GM21526 (cell line): ENCODE data around the gene CWH43.
"Not testable (repeated sequence)": the region's sequence is repeated elsewhere in the genome, so short reads cannot be mapped to it uniquely, and the experiment has no call there.

Experiments
- ATAC-seq: cut with Tn5 transposase; IDR thresholded peaks from one replicate; pipeline ENCODE4 v1.9.1; 2021; ENCODE audit warnings: moderate library complexity; ENCODE audit not compliant: unreplicated experiment, low FRiP score

CWH43 gene

GRCh38 chr4:49092608-49093135 is 106.6 kb downstream of the CWH43 start:
- peak; percentile 45 for ATAC-seq

- not testable (repeated sequence) for ATAC-seq
Measured at GRCh38 chr4:49096215-49096614, 110.1 kb downstream of the CWH43 start.

- ATAC-seq: peak; percentile 38
Measured at GRCh38 chr4:49096627-49097026, 110.6 kb downstream of the CWH43 start.

GRCh38 chr4:49097071-49097470 is 111.0 kb downstream of the CWH43 start:
- not testable (repeated sequence) for ATAC-seq

GRCh38 chr4:49097505-49097904 is 111.4 kb downstream of the CWH43 start:
- not testable (repeated sequence) for ATAC-seq

- not testable (repeated sequence) for ATAC-seq
Measured at GRCh38 chr4:49098034-49098759, 112.1 kb downstream of the CWH43 start.

- ATAC-seq: not testable (repeated sequence)
Measured at GRCh38 chr4:49099831-49100444, 113.9 kb downstream of the CWH43 start.

- peak; percentile 35 for ATAC-seq
Measured at GRCh38 chr4:49102344-49102898, 116.3 kb downstream of the CWH43 start.

GRCh38 chr4:49103436-49104136 is 117.5 kb downstream of the CWH43 start:
- ATAC-seq: peak; percentile 24

- ATAC-seq: not testable (repeated sequence)
Measured at GRCh38 chr4:49104231-49104930, 118.3 kb downstream of the CWH43 start.

GRCh38 chr4:49105248-49105904 is 119.3 kb downstream of the CWH43 start:
- ATAC-seq: not testable (repeated sequence)

GRCh38 chr4:49107262-49107661 is 121.2 kb downstream of the CWH43 start:
- ATAC-seq: not testable (repeated sequence)

- peak; percentile 45 for ATAC-seq
Measured at GRCh38 chr4:49108183-49108978, 122.3 kb downstream of the CWH43 start.

GRCh38 chr4:49109567-49110166 is 123.6 kb downstream of the CWH43 start:
- peak; percentile 35 for ATAC-seq

GRCh38 chr4:49110579-49110978 is 124.5 kb downstream of the CWH43 start:
- ATAC-seq: peak; percentile 51
